ENCODE measurements around the gene ABCG8. TPM values are rescaled to one million over a fixed set of nuclear protein-coding genes. Genes with fewer than 3 reads are reported as not detected.

The ABCG8 gene
- total RNA-seq, 1 donor from 2014 or later = not detected

GRCh38 chr2:43852196-43852730 lies 13.5 kb downstream of the ABCG8 start:
- Mint-ChIP-seq H3K9me3 (ENCODE audit: unreplicated experiment) (no peaks in the 10 kb centered on the region), H3K4me3 (ENCODE audit: unreplicated experiment) (no peak overlapping the region), H3K27ac (ENCODE audit: unreplicated experiment) (no peak overlapping the region), H3K36me3 (ENCODE audit: low read depth, unreplicated experiment) (no peaks in the 10 kb centered on the region), H3K4me1 (ENCODE audit: unreplicated experiment) (no peaks in the 10 kb centered on the region), H3K27me3 (ENCODE audit: unreplicated experiment) (peaks cover 4% of the 10 kb centered on the region)
- no peak for TF ChIP-seq CTCF (IDR thresholded peaks at IDR 0.05; ENCODE audit: unreplicated experiment)
- no peak for DNase-seq (ENCODE audit: low spot score)

GRCh38 chr2:43853141-43854081 lies 14.6 kb downstream of the ABCG8 start:
- Mint-ChIP-seq H3K27me3 (ENCODE audit: unreplicated experiment) (peaks cover 4% of the 10 kb centered on the region), H3K27ac (ENCODE audit: unreplicated experiment) (no peak overlapping the region), H3K9me3 (ENCODE audit: unreplicated experiment) (no peaks in the 10 kb centered on the region), H3K4me3 (ENCODE audit: unreplicated experiment) (no peak overlapping the region), H3K36me3 (ENCODE audit: low read depth, unreplicated experiment) (no peaks in the 10 kb centered on the region), H3K4me1 (ENCODE audit: unreplicated experiment) (no peaks in the 10 kb centered on the region)
- TF ChIP-seq CTCF (IDR thresholded peaks at IDR 0.05; ENCODE audit: unreplicated experiment) = no peak
- no peak for DNase-seq (ENCODE audit: low spot score)

GRCh38 chr2:43854671-43855070 lies 15.9 kb downstream of the ABCG8 start:
- Mint-ChIP-seq H3K36me3 (ENCODE audit: low read depth, unreplicated experiment) (no peaks in the 10 kb centered on the region), H3K4me1 (ENCODE audit: unreplicated experiment) (no peaks in the 10 kb centered on the region), H3K27me3 (ENCODE audit: unreplicated experiment) (peaks cover 2% of the 10 kb centered on the region), H3K27ac (ENCODE audit: unreplicated experiment) (no peak overlapping the region), H3K4me3 (ENCODE audit: unreplicated experiment) (no peak overlapping the region), H3K9me3 (ENCODE audit: unreplicated experiment) (no peaks in the 10 kb centered on the region)
- TF ChIP-seq CTCF (IDR thresholded peaks at IDR 0.05; ENCODE audit: unreplicated experiment) = no peak
- no peak for DNase-seq (ENCODE audit: low spot score)

- Mint-ChIP-seq H3K4me3 (ENCODE audit: unreplicated experiment) (no peak overlapping the region), H3K27ac (ENCODE audit: unreplicated experiment) (no peak overlapping the region), H3K27me3 (ENCODE audit: unreplicated experiment) (peaks cover 4% of the 10 kb centered on the region), H3K36me3 (ENCODE audit: low read depth, unreplicated experiment) (no peaks in the 10 kb centered on the region), H3K4me1 (ENCODE audit: unreplicated experiment) (no peaks in the 10 kb centered on the region), H3K9me3 (ENCODE audit: unreplicated experiment) (no peaks in the 10 kb centered on the region)
- no peak for TF ChIP-seq CTCF (IDR thresholded peaks at IDR 0.05; ENCODE audit: unreplicated experiment)
- DNase-seq (ENCODE audit: low spot score) = no peak
Observed at GRCh38 chr2:43855292-43855691, 16.5 kb downstream of the ABCG8 start.

- Mint-ChIP-seq H3K4me1 (ENCODE audit: unreplicated experiment) (no peaks in the 10 kb centered on the region), H3K27ac (ENCODE audit: unreplicated experiment) (no peak overlapping the region), H3K9me3 (ENCODE audit: unreplicated experiment) (no peaks in the 10 kb centered on the region), H3K27me3 (ENCODE audit: unreplicated experiment) (peaks cover 2% of the 10 kb centered on the region), H3K36me3 (ENCODE audit: low read depth, unreplicated experiment) (no peaks in the 10 kb centered on the region), H3K4me3 (ENCODE audit: unreplicated experiment) (no peak overlapping the region)
- no peak for TF ChIP-seq CTCF (IDR thresholded peaks at IDR 0.05; ENCODE audit: unreplicated experiment)
- DNase-seq (ENCODE audit: low spot score) = no peak
Observed at GRCh38 chr2:43872151-43872550, 33.4 kb downstream of the ABCG8 start.
